GM19240 (cell line): ENCODE results near the gene EEF1A2.
"Not testable (repeated sequence)": the region's sequence is repeated elsewhere in the genome, so short reads cannot be mapped to it uniquely, and the experiment has no call there.

Experiments used
- DNase-seq: peaks from one replicate; pipeline ENCODE4 v3.0.0; 2011; ENCODE audit warnings: low spot score; ENCODE audit not compliant: insufficient read length

Gene EEF1A2

GRCh38 chr20:63488315-63489251 lies 10.3 kb downstream of the EEF1A2 start:
- DNase-seq, result no peak

GRCh38 chr20:63487781-63488241 lies 11.1 kb downstream of the EEF1A2 start:
- DNase-seq, result no peak

- DNase-seq, result no peak
Observed at GRCh38 chr20:63487116-63487764, 11.6 kb downstream of the EEF1A2 start.

- no peak for DNase-seq
Observed at GRCh38 chr20:63486300-63486855, 12.5 kb downstream of the EEF1A2 start.

- no peak for DNase-seq
Observed at GRCh38 chr20:63484651-63485403, 14.1 kb downstream of the EEF1A2 start.

- DNase-seq, result no peak
Observed at GRCh38 chr20:63484236-63484635, 14.6 kb downstream of the EEF1A2 start.

- no peak for DNase-seq
Observed at GRCh38 chr20:63483834-63484233, 15.0 kb downstream of the EEF1A2 start.

GRCh38 chr20:63482021-63482587 lies 16.8 kb downstream of the EEF1A2 start:
- DNase-seq, result no peak

- no peak for DNase-seq
Observed at GRCh38 chr20:63481503-63481902, 17.4 kb downstream of the EEF1A2 start.

- not testable (repeated sequence) for DNase-seq
Observed at GRCh38 chr20:63479695-63480419, 19.0 kb downstream of the EEF1A2 start.

GRCh38 chr20:63478346-63479302 lies 20.3 kb downstream of the EEF1A2 start:
- no peak for DNase-seq

- no peak for DNase-seq
Observed at GRCh38 chr20:63477944-63478343, 20.9 kb downstream of the EEF1A2 start.

GRCh38 chr20:63477061-63477616 lies 21.7 kb downstream of the EEF1A2 start:
- no peak for DNase-seq

GRCh38 chr20:63475209-63475608 lies 23.7 kb downstream of the EEF1A2 start:
- no peak for DNase-seq

- DNase-seq, result no peak
Observed at GRCh38 chr20:63473555-63474449, 25.1 kb downstream of the EEF1A2 start.

- no peak for DNase-seq
Observed at GRCh38 chr20:63472862-63473390, 26.0 kb downstream of the EEF1A2 start.

GRCh38 chr20:63471981-63472831 lies 26.7 kb downstream of the EEF1A2 start, which contains the start of gene KCNQ2:
Gene KCNQ2, minus strand, starts transcription at chr20:63472655. Its CDS starts 192 bp downstream, at chr20:63472463.
- DNase-seq, result no peak
